NCI-H226 (cell line): ENCODE measurements around the gene ARHGEF4.
"Not testable (repeated sequence)": the region's sequence is repeated elsewhere in the genome, so short reads cannot be mapped to it uniquely, and the experiment has no call there.

Source experiments
- DNase-seq: peaks from one replicate; pipeline ENCODE4 v3.0.0-alpha.2; 2015

ARHGEF4 gene

DNA sequence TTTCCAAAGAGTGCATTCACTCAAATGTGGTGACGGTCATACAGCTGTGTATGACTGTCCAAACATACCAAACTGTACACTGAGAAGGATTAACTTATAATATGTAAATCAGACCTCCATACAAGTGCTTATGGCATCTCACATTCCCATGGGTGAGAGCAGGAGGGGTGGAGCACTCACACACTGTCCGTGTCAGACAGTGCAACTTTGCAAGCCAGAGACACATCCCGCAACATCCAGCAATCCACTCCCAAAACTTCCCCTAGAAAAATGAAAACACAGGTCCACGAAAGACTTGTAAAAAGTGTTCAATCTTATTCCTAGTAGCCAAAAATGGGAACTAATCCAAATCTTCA lies 220.2 kb downstream of the ARHGEF4 start:
- no peak for DNase-seq

DNA sequence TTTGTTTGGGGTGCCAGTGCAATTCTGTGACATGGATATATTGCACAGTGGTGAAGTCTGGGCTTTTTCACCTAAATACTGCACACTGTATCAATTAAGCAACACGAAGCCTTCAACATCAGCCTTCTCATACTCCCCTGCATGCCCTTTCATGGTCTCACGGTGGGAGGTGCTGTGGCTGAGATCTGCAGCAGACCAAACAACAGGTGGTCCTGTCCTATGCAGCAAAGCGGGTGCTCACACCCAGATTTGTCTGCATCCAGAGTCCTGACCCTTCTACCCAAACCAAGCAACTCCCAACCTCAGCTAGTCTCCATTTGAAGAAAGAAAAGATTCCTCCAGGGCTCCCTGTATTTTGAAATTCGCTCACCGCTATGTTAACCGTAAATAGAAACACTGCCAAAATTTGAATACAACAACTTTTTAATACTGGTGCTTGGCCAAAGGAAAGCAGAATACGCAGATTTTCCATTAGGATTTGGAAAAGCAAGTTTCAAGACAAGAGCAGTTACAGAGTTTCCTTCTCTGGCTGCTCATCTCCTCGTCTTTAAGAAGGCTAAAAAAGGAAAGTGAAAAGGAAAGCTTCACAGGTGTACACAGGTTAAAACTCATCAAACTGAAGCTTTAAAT lies 221.6 kb downstream of the ARHGEF4 start:
- no peak for DNase-seq

DNA sequence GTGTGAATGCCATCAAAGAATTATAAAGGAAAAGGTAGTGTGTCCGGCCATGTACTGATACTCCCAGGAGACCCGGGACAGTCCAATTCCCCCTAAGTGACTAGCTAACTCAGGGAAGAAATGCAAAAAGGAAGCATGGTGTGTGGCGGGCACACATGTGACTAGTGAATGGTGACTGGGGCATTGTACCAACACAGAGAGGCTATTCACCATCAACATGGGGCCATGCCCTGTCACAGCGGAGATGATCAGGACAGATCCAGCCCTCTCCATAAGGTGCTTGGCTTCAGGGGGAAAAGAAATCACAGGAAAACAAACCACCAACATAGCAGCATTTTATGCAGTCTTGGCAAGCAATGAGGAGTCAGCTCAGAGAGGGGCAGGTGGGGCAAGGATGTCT lies 222.2 kb downstream of the ARHGEF4 start:
- DNase-seq, result no peak

DNA sequence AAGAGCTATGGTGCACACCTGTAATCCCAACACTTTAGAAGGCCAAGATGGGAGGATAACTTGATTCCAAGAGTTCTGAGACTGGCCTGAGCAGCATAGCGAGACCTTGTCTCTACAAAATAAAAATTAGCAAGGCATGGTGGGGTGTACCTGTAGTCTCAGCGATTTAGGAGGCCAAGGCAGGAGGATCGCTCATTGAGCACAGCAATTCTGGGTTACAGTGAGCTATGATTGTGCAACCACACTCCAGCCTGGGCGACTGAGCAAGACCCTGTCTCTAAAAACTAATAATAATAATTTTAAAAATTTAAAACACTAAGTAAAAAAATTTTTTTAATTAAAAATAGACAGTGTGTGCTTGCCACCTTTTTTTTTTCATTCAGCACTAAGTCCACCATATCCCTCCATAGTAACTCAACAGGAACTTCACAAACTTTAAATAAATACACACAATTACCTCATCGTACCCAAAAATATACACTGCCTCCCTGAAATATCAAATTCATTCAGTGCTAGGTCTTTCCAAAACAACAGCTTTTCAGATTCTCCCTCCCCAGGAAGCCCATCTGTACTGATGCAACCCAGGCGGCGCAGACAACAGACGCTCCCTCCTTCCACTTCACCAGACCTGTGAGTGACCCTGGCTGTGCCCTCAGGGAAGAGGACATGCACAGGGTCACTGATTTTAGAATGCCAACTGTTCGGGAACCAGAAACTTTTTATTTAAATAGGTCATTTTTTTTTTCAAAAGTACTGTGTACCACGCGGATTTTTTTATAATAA lies 227.0 kb downstream of the ARHGEF4 start:
- DNase-seq, result no peak

DNA sequence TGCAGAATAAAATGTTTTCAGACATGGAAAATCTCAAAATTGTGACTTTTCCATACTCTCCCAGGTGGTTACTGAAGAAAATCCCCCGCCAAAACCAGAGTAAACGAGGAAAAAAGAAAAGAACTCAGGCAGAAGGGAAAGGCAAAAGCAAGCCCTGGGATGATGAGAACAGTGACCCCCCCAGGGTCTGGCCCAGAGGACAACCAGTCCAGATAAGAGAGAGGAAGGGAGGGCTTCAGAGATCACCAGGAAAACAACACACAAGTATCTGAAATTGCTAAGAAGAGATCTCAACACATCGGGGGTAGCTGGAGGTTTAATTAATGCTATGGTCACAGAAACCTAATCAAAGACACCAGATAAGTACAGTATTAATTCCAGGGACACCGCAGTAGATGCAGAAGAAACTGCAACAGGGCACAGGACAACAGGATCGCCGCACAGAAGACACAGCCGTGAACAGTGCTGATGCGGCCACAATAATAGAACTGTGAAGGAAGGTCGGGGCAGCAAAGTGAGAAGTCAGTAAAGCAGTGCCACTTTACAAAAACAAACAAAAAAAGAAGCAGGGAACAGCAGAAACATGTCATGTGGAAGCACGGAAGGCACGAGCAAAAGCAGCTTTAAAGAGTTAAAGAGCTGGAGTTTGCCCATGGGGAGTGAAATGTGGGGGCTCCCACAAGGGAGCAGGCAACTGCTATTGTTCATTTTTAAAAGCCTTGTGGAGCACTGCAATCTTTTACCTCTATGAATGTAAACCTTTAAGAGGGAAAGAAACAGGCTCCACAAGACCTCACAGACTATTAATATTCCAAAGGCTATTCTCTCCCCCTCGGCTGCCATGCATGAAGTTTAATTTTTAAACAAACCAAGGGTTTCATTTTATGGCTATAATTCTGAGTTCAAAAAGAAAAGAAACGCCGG lies 228.1 kb downstream of the ARHGEF4 start:
- no peak for DNase-seq

DNA sequence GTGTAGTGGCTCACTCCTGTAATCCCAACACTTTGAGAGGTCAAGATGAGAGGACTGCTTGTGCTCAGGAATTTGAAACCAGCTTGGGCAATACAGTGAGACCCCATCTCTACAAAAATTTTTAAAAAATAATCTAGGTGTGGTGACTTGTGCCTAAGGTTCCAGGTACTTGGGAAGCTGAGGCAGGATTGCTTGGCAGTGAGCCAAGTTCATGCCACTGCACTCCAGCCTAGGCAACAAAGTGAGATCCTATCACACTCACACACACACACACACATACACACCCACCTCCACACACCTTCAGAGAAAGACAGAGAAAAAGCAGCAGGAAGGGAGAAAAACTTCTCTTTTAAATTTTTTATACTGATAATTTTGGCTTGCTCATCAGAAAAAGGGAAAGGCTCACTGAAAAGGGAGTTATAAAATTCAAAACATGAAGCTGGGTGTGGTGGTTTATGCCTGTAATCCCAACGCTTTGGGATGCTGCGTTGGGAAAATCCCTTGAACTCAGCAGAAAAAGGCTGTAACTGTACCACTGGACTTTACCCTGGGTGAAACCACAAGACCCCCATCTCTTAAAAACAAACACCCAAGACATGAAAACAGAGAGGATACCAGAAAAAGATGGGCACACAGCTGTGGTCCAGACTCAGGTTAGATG lies 230.9 kb downstream of the ARHGEF4 start:
- DNase-seq, result no peak

DNA sequence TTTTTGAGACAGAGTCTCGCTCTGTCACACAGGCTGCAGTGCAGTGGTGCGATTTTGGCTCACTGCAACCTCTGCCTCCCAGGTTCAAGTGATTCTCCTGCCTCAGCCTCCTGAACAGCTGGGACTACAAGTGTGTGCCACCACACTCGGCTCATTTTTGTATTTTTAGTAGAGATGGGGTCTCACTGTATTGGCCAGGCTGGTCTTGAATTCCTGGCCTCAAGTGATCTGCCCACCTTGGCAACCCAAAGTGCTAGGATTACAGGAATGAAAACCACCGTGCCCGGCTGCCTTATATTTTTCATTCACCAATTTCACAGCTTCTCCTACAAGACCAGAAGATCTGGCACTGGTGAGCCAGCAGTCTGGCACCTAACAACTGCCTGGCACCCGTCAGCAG lies 231.5 kb downstream of the ARHGEF4 start:
- not testable (repeated sequence) for DNase-seq

DNA sequence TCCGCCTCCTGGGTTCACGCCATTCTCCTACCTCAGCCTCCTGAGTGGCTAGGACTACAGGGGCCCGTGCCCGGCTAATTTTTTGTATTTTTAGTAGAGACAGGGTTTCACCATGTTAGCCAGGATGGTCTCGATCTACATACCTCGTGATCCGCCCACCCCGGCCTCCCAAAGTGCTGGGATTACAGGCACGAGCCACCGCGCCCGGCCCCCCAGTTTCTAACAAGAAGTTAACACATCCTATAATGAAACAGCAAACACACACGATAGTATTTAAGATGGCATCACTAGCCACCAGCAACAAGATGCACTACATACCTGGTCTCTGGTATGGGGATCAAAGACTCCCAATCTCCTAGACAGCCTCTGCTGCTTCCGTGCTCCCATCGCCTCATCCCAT lies 238.9 kb downstream of the ARHGEF4 start:
- DNase-seq, result not testable (repeated sequence)

DNA sequence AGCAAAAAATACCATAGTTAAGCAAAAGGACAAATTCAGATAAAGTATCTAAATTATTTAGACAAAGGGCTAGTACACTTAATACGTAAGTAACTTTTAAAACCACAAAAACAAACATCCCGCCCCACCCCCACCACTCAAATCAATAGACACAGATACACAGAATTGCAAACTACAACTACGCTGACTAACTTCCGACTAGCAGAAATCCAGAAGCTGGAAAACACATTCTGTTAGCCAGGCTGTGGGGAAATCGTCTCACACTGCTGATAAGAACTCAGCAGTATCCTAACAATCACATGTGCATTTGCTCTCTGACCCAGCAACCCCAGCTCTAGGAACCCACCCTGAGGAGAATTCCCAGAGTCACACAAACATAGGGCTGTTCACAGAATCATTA lies 240.0 kb downstream of the ARHGEF4 start:
- DNase-seq, result no peak

DNA sequence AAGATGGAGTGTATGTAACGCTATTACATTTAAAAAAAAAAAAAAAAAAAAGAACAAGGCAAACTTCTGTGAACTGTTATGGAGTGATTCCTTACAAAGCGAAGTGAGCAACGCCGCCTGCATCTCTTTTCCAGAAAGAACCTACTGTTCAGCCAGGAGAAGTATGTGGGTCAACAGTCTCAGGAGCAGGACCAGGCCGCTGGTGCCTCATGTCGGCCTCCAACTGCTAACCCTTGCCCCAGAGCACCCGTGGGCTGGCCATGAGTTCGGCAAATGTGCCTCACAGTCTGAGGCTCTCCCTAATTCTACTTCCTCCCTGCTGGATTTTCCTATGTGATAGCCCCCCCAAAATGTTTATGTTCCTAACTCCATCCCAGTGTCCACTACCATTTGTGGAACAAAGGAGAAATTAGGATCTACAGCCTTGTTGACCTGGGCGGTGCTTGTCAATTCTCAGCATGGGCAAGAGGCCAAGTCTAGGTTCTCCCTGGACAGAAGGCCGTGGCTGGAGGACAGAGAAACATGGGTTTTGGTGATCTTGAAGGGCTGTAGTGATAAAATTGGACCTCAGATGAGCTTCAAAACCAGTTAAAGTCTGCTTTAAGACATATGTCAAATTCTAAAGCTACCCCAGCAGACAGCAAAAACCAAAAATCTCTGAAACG lies 240.6 kb downstream of the ARHGEF4 start:
- no peak for DNase-seq

DNA sequence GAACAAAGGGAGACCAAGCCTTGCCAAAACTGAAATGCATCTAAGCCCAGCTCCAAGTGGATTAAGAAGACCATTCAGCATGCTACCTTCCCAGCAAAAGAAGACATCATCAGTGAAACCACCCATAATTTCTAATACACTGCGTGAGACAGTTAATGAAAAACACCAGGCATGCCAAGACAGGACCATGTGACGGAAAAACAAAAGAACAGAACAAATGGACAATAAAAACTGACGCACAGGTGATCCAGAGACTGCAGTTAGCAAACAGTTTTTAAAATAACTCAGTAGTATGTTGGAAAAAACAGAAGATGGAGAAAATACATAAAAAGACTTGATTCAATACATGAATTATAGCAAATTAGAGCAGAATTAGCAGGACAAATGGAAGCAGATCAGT lies 241.3 kb downstream of the ARHGEF4 start:
- no peak for DNase-seq

DNA sequence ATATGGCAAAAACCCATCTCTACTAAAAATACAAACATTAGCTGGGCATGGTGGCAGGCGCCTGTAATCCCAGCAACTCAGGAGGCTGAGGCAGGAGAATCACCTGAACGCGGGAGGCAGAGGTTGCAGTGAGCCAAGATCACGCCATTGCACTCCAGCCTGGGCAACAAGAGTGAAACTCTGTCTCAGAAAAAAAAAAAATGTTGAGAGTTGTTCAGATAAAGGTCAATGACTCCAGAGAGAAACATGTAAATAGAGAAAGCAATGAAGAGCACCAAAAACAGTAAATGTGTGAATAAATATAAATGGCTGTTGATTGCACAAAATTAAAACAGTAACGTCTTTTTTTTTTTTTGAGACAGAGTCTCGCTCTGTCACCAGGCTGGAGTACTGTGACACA lies 243.2 kb downstream of the ARHGEF4 start:
- not testable (repeated sequence) for DNase-seq

DNA sequence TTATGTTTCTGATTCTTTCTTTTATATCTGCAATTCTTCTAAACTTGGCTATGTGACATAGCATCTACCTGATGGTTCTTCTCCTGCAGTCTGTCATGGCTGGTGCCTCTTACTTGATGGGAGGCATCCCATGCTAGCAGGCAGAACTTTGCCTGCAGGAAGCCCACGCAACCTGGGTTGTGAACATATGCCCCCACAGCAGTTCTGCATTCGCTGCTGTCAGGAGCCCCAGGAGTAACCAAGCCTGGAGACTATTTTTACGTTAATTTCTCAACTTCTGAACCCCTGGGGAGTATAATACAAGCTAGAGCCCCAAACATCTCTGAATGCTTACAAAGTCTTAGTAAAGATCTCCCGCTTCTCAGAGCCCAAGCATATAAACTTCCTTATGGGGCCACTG lies 244.5 kb downstream of the ARHGEF4 start:
- DNase-seq, result no peak

DNA sequence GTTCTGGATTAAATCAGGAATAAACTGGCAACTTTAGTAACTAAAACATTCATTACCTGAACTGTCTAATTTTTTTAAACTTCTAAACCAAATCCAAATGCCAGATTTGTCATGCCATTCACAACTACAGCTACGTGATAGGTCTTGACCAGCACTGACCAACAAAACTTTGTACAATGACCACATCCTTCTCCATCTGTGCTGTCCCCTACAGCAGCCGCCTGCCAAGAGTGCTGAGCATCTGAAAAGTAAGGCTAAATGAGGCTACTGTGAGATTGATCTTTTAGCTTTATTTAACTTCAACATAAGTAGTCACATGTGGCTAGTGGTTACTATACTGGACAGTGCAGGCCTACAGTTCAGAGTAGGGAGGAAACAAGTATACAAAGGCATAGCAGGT lies 248.9 kb downstream of the ARHGEF4 start:
- DNase-seq, result no peak

DNA sequence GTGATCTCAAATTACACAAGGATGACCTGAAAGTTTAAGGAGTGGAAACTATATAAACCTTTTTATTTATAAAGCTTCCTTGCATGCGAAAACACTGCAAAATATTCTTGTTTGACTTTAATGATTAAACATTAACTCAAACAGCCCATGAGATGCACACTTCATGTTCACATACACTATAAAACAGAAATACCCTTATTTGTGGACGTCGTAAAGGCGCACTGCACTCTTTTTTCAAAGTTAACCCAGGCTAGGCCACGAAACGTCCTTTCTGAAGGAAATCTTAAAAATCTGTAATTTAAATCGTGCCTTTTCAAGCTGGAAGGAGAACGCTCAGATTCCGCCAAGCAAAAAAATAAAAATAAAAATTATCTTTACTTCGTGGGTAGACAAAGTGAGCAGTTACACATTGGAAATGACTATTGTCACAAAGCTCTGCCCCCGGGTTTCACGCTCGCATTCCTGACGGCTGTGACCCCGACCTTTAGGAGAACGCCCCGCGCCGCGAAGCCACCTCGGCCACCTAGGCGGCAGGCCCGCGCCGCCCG lies 255.8 kb downstream of the ARHGEF4 start:
- DNase-seq, result no peak

DNA sequence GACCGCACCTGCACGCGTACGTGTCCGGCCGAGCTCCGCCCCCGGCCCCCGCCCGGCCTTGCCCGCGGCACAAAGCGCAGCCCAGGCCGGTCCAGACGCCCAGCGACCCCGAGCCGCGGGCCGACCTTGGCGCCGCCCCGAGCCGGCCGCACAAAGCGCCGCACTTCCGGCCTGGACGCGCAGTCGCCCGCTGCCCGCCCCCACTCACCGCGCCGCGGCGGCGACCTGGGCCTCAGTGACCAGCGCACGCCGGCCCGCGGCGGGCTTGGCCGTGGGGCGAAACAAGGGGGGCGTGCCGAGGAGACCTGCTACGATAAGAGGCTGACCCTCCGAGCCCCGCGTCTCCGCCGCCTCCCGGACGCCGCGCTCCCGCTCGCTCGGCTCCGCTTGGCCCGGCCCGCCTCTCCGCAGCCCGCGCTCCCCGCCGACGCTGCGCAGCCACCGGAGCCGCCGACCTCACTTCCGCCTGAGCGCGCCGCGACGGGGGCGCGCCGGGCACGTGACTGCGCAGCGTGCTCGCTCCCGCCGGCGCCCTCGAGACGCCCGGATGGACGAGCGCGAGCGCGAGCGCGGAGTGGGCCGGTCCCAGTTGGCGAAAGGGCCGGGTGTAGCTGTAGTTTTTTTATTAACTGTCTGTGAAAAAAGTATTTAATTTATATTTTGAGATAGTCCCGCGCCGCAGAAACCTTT lies 256.4 kb downstream of the ARHGEF4 start, which contains the start of gene FAM168B:
Gene FAM168B (minus strand): TSS at position 455 of the 690 bp plus-strand sequence. CDS start 10,814 bp downstream, outside the sequence.
- peak; percentile 91 for DNase-seq

DNA sequence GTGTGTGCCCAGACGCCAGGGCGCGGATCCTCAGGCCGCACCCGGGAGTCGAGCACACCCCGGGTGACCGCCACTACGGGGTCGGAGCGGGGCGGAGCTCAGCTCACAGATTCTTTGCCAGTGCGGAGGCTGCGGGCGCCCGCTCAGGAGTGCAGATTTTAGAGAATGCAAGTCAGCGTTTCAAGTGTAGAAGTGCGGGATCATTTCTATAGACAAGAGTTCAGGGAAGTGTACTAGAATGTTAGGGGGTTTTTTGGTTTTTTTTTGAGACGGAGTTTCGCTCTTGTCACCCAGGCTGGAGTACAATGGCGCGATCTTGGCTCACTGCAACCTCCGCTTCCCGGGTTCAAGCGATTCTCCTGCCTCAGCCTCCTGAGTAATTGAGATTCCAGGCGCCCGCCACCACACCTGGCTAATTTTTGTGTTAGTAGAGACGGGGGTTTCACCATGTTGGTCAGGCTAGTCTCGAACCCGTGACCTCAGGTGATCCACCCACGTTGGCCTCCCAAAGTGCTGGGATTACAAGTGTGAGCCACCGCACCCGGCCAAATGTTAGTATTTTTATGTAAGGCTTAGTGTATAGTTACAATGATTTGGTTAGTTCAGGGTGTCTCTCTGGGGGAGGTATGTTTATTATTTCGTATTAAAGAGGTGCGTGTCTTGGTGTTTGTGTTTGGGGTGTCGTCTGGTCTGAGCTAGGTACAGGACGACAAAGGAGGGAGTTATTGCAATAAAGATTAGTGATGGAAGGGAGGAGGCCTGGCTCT lies 257.2 kb downstream of the ARHGEF4 start:
- DNase-seq, result no peak

DNA sequence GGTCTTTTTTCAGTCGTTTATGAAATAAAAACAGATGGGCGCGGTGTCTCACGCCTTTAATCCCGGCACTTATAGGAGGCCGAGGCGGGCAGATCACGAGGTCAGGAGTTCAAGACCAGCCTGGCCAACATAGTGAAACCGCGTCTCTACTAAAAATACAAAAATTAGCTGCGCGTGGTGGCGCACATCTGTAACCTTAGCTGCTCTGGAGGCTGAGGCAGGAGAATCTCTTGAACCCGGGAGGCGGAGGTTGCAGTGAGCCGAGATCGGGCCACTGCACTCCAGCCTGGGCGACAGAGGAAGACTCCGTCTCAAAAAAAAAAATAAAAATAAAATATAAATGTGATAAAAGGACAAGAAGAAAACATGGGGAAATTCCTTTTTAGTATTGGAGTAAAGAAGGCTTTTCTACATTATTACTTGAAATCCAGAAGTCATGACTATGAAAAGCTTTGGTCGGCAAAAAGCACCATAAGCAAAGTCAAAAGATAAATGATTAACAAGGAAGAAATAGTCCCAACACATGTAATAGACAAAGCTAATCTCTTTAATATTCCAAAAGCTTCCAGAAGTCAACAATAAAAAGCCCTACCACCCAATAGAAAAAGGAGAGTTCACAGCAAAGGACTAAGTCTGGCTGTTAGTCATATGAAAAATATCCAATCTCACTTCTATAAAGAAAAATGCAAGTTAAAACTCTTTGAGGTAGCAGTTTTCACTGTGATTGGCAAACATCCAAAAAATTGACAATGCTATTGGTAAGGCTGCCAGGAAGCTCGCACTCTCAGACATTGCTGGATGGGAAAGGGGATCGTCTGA lies 258.0 kb downstream of the ARHGEF4 start:
- DNase-seq, result no peak
